Heart left ventricle (tissue), 16 donors: Measurements from ENCODE around the gene DPP8. TPM values are rescaled to one million over a fixed set of nuclear protein-coding genes. Genes with fewer than 3 reads are reported as not detected.

ENCODE experiments used
- ATAC-seq, 4 donors: fragments of 200-7000 bp; cut with Tn5 transposase; one replicate each; pipeline ENCODE4 v1.9.1; 2020 to 2022; ENCODE audit warnings: moderate library complexity in 4 of 4, mild to moderate bottlenecking in 3 of 4, moderate number of reproducible peaks in 1 of 4
- DNase-seq, 5 donors: peaks; one replicate each; pipeline ENCODE4 v3.0.0-alpha.2; 2020
- H3K27ac ChIP-seq, 12 donors: fragments of 200-600 bp; sonication (generic) in 4 of 12; one replicate each; pipeline versions ENCODE4 v1.5.0 to v1.8.0; 2016 to 2022; ENCODE audit warnings: mild to moderate bottlenecking in 2 of 12
- H3K27me3 ChIP-seq, 9 donors: fragments of 200-600 bp; sonication (generic) in 2 of 9; one replicate each; pipeline versions ENCODE4 v1.5.1 to v1.8.0; 2016 to 2022; ENCODE audit warnings: mild to moderate bottlenecking in 3 of 9
- H3K36me3 ChIP-seq, 9 donors: fragments of 200-600 bp; sonication (generic) in 2 of 9; one replicate each; pipeline versions ENCODE4 v1.5.0 to v1.8.0; 2018 to 2022; ENCODE audit warnings: mild to moderate bottlenecking in 2 of 9
- H3K4me1 ChIP-seq, 12 donors: fragments of 200-600 bp; sonication (generic) in 4 of 12; one replicate each; pipeline versions ENCODE4 v1.5.0 to v1.8.0; 2016 to 2022; ENCODE audit warnings: mild to moderate bottlenecking in 3 of 12
- H3K4me3 ChIP-seq, 12 donors: fragments of 200-600 bp; sonication (generic) in 4 of 12; one replicate each; pipeline versions ENCODE4 v1.5.0 to v1.8.0; 2017 to 2022; ENCODE audit warnings: mild to moderate bottlenecking in 9 of 12, moderate library complexity in 4 of 12
- H3K9me3 ChIP-seq, 12 donors: fragments of 200-600 bp; sonication (generic) in 4 of 12; one replicate each; pipeline versions ENCODE4 v1.5.0 to v1.8.0; 2016 to 2022; ENCODE audit warnings: mild to moderate bottlenecking in 1 of 12
- POLR2A ChIP-seq, 2 donors: fragments of 450-650 bp; IDR thresholded peaks; one replicate each; pipeline ENCODE4 v1.6.1; 2017; ENCODE audit warnings: antibody characterized with exemption in 2 of 2, mild to moderate bottlenecking in 2 of 2, moderate library complexity in 2 of 2
- WGBS, 4 donors: extraction: QIAGEN DNeasy Blood & Tissue Kit in 2 of 4; methylation state at CpG; one replicate each; pipeline versions ENCODE4 v1.1.5 to v1.1.7; 2013 to 2018; 5-methylcytosine and 5-hydroxymethylcytosine counted together
- intact Hi-C, 10 donors: fragments of 100-400 bp; cut with DNase I; formaldehyde crosslinking; loops; one replicate each; pipeline versions ENCODE4 v1.11.1 to v1.14.2; 2022
- polyA plus RNA-seq, 2 donors: library from polyadenylated mRNA; stranded (reverse); fragments of 200-250 nt; gene quantifications; one replicate each; pipeline ENCODE4 v1.2.3, GENCODE V29; 2013
- total RNA-seq, 9 donors: library from RNA; depleted of rRNA in 2 of 9; stranded (reverse); fragments of >200 nt in 2 of 9; fragmentation: NEBNext Ultra II Directional in 3 of 9; extraction: Animal tissue kit (Norgen Biotek cat#: 25700) in 3 of 9; gene quantifications; one replicate each; pipeline versions ENCODE4 v1.1.0 to v1.2.4, GENCODE V29; 2016 to 2023
- TF ChIP-seq, protein P1 (sequence below), 12 donors: fragments of 200-600 bp; sonication (generic) in 4 of 12; IDR thresholded peaks; one replicate each; pipeline versions ENCODE4 v1.5.0 to v1.8.0; 2018 to 2022; ENCODE audit warnings: antibody characterized with exemption in 12 of 12, mild to moderate bottlenecking in 5 of 12
- donor health status: ischemic (EF 13 %, LVEDD 7.1; RV severe dilation, severe dysfunction).
- donor health status: healthy with polysubstance abuse.
- donor health status: DM: no; HTN: yes; CAD: no.
- donor health status: DM: no; HTN: no; CAD: no.
- donor health status: ischemic (EF 25% LVEDD 6.9; RV normal size, moderate dysfunction).
- donor health status: ischemic (EF 25% LVEDD 5.7; RV mildly dilated, moderate dysfunction).
- donor health status: healthy.
- donor health status: DM: yes; HTN: yes; CAD: no.
- donor health status: ischemic (EF 35%, LVEDD 5.7; RV mildly dilated, moderate dysfunction).
- donor health status: nonischemic (EF 11% LVEDD 7.7; RV severe dilation, severe dysfunction).
- donor health status: DM: yes; HTN: yes; CAD: no.
- donor health status: PGD.
- donor health status: ischemic (EF 29% LVEDD 5.4; RV normal size, mild dysfunction).
- donor health status: nonischemic (EF 23%, LVEDD 6.1; RV moderate dilation, normal function).

Gene DPP8
- total and polyA plus RNA-seq, 11 donors: 10.0 to 44.5 (median 39.2) TPM

GRCh38 chr15:65421360-65422215, 95.9 kb downstream of the DPP8 start:
- peaks cover 0 to 42% (median 8%) of the 10 kb centered on the region in 9 donors for H3K27me3 ChIP-seq
- H3K9me3 ChIP-seq: no peaks in the 10 kb centered on the region
- ATAC-seq (peak in 3 of 4 donors; percentile 42 to 68 (median 46)), DNase-seq (peak in 4 of 5 donors; percentile 50 to 64 (median 56))
- peak overlapping the region; percentile 30 to 71 (median 54) for H3K4me3 ChIP-seq
- H3K4me1 ChIP-seq: peaks cover 0 to 22% (median 12%) of the 10 kb centered on the region in 12 donors
- H3K27ac ChIP-seq: peak overlapping the region in 4 of 12 donors; percentile 14 to 30 (median 18)
- H3K36me3 ChIP-seq: no peaks in the 10 kb centered on the region
- TF ChIP-seq, protein P1, sequence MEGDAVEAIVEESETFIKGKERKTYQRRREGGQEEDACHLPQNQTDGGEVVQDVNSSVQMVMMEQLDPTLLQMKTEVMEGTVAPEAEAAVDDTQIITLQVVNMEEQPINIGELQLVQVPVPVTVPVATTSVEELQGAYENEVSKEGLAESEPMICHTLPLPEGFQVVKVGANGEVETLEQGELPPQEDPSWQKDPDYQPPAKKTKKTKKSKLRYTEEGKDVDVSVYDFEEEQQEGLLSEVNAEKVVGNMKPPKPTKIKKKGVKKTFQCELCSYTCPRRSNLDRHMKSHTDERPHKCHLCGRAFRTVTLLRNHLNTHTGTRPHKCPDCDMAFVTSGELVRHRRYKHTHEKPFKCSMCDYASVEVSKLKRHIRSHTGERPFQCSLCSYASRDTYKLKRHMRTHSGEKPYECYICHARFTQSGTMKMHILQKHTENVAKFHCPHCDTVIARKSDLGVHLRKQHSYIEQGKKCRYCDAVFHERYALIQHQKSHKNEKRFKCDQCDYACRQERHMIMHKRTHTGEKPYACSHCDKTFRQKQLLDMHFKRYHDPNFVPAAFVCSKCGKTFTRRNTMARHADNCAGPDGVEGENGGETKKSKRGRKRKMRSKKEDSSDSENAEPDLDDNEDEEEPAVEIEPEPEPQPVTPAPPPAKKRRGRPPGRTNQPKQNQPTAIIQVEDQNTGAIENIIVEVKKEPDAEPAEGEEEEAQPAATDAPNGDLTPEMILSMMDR (IDR thresholded peaks at IDR 0.05): no peak
- no peak for TF ChIP-seq POLR2A (IDR thresholded peaks at IDR 0.05)
- WGBS, 4 donors: 5 to 8% (median 7%) methylated on average over 36 to 39 of the region's 39 CpGs
- intact Hi-C loops: no loop called here

- H3K4me3 ChIP-seq: peak overlapping the region in 10 of 12 donors; percentile 30 to 71 (median 55)
Observed at GRCh38 chr15:65420975-65421359, 96.5 kb downstream of the DPP8 start.

DNA sequence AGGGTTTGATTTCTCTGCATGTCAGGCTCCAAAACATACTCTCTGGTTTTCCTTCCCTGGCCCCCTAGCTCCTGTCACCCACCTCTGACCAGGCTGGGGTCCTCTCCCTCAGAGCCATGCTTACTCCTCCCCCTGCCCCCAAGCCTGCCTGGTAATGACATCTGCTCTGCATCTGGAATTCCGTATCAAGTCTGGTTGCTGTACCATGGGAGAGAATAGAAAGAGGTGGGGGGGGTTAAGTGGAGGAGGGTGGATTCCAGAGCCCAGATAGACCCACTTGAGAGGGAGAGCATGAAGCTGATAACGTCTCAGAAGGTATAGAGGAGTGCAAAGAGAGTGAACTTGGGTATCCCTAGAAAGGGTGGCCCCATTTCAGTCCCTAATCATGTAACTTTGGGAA, 98.9 kb downstream of the DPP8 start:
- 58 to 71% (median 60%) methylated on average over 2 of the region's 2 CpGs for WGBS, 4 donors
- H3K27me3 ChIP-seq: peaks cover 0 to 53% (median 8%) of the 10 kb centered on the region in 9 donors
- H3K36me3 ChIP-seq: no peaks in the 10 kb centered on the region
- no peaks in the 10 kb centered on the region for H3K9me3 ChIP-seq
- TF ChIP-seq, protein P1 (IDR thresholded peaks at IDR 0.05): no peak
- TF ChIP-seq POLR2A (IDR thresholded peaks at IDR 0.05): no peak
- intact Hi-C loops: no loop called here
- DNase-seq (no peak), ATAC-seq (no peak)
- H3K4me3 ChIP-seq: no peak overlapping the region
- H3K4me1 ChIP-seq: peaks cover 0 to 35% (median 14%) of the 10 kb centered on the region in 12 donors
- no peak overlapping the region for H3K27ac ChIP-seq

More at GRCh38 chr15:65420975-65421359, 96.5 kb downstream of the DPP8 start:
- 49 to 60% (median 55%) methylated on average over 12 to 17 of the region's 17 CpGs for WGBS, 4 donors
- DNase-seq (no peak), ATAC-seq (no peak)
- Histone ChIP-seq H3K27me3 (peaks cover 0 to 46% (median 8%) of the 10 kb centered on the region in 9 donors), H3K36me3 (no peaks in the 10 kb centered on the region), H3K9me3 (no peaks in the 10 kb centered on the region), H3K27ac (peak overlapping the region in 2 of 12 donors; percentile 10 to 30), H3K4me1 (peaks cover 0 to 22% (median 12%) of the 10 kb centered on the region in 12 donors)
- TF ChIP-seq, protein P1 (IDR thresholded peaks at IDR 0.05): no peak
- TF ChIP-seq POLR2A (IDR thresholded peaks at IDR 0.05): no peak
- intact Hi-C loops: no loop called here

- Histone ChIP-seq H3K9me3 (no peaks in the 10 kb centered on the region), H3K4me3 (no peak overlapping the region), H3K27ac (peak overlapping the region in 1 of 12 donors; percentile 14), H3K36me3 (no peaks in the 10 kb centered on the region), H3K27me3 (peaks cover 0 to 53% (median 8%) of the 10 kb centered on the region in 9 donors), H3K4me1 (peaks cover 0 to 31% (median 13%) of the 10 kb centered on the region in 12 donors)
- TF ChIP-seq, protein P1 (IDR thresholded peaks at IDR 0.05): no peak
- no peak for TF ChIP-seq POLR2A (IDR thresholded peaks at IDR 0.05)
- DNase-seq (peak in 4 of 5 donors; percentile 44 to 72 (median 52)), ATAC-seq (peak; percentile 25 to 64 (median 39))
- intact Hi-C loops: no loop called here
- 57 to 69% (median 65%) methylated on average over 8 of the region's 8 CpGs for WGBS, 4 donors
Observed at GRCh38 chr15:65416845-65417416, 100.6 kb downstream of the DPP8 start.
